Measurements from ENCODE around the gene CEPT1.

The CEPT1 gene

DNA sequence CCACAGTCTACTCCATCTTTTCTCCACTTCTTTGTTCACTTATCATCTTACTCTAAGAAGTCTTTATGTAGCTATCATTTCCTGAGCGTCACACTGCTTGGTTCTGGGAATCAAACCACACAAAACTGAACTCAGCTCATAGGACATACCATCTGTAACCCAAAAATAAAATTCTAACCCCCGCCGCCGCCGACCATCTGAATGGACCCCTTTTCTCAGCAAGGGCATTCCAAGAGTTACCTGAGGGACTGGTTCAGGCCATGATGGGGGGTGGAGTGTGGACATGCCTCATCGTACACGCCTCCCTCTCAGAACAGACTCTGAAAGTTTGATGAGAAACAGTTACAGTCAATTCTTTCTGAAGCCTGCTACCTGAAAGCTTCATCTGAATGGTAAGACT lies 74.9 kb downstream of the CEPT1 start:
- TF ChIP-seq FOXM1 (IDR thresholded peaks at IDR 0.05; ENCODE audit: borderline replicate concordance, low read depth) (no peak), NFIC (IDR thresholded peaks at IDR 0.05) (no peak), YY1 (IDR thresholded peaks at IDR 0.05; ENCODE audit: low read depth) (no peak), CREB1 (IDR thresholded peaks at IDR 0.05; ENCODE audit: low read depth) (no peak), EGR1 (IDR thresholded peaks at IDR 0.05) (no peak)
- TF ChIP-seq, protein P1, sequence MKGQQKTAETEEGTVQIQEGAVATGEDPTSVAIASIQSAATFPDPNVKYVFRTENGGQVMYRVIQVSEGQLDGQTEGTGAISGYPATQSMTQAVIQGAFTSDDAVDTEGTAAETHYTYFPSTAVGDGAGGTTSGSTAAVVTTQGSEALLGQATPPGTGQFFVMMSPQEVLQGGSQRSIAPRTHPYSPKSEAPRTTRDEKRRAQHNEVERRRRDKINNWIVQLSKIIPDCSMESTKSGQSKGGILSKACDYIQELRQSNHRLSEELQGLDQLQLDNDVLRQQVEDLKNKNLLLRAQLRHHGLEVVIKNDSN (IDR thresholded peaks at IDR 0.05): no peak

DNA sequence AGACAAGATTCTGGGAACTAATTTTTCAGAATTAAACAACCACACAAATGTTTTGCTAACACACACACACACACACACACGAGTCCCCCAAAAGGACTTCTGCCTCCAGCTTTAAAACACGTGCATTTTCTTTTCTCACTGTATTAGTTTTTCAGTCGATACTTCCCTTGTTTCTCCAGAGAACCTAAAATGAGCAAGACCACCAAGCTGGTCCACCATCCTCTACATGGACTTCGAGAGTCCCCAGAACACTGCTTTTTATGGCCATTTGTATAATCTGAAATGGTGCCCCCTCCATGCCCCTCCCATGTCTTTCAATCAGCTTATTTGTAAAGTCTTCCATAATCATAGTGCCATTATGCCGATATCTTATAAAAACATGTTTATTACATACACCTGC lies 76.7 kb downstream of the CEPT1 start:
- no peak for TF ChIP-seq ZBTB7A (IDR thresholded peaks at IDR 0.05; ENCODE audit: low read depth)
- TF ChIP-seq FOXM1 (IDR thresholded peaks at IDR 0.05; ENCODE audit: borderline replicate concordance, low read depth): no peak
- TF ChIP-seq EP300 (IDR thresholded peaks at IDR 0.05; ENCODE audit: borderline replicate concordance): no peak
- TF ChIP-seq NFIC (IDR thresholded peaks at IDR 0.05): no peak
- no peak for TF ChIP-seq RAD21 (IDR thresholded peaks at IDR 0.05; ENCODE audit: low read depth)
- no peak for TF ChIP-seq CREB1 (IDR thresholded peaks at IDR 0.05; ENCODE audit: low read depth)
- TF ChIP-seq, protein P2, sequence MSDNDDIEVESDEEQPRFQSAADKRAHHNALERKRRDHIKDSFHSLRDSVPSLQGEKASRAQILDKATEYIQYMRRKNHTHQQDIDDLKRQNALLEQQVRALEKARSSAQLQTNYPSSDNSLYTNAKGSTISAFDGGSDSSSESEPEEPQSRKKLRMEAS (IDR thresholded peaks at IDR 0.05): no peak
- TF ChIP-seq, protein P1 (IDR thresholded peaks at IDR 0.05): no peak
- TF ChIP-seq CEBPB (IDR thresholded peaks at IDR 0.05): no peak
- no peak for TF ChIP-seq YY1 (IDR thresholded peaks at IDR 0.05; ENCODE audit: low read depth)
- TF ChIP-seq, protein P3, sequence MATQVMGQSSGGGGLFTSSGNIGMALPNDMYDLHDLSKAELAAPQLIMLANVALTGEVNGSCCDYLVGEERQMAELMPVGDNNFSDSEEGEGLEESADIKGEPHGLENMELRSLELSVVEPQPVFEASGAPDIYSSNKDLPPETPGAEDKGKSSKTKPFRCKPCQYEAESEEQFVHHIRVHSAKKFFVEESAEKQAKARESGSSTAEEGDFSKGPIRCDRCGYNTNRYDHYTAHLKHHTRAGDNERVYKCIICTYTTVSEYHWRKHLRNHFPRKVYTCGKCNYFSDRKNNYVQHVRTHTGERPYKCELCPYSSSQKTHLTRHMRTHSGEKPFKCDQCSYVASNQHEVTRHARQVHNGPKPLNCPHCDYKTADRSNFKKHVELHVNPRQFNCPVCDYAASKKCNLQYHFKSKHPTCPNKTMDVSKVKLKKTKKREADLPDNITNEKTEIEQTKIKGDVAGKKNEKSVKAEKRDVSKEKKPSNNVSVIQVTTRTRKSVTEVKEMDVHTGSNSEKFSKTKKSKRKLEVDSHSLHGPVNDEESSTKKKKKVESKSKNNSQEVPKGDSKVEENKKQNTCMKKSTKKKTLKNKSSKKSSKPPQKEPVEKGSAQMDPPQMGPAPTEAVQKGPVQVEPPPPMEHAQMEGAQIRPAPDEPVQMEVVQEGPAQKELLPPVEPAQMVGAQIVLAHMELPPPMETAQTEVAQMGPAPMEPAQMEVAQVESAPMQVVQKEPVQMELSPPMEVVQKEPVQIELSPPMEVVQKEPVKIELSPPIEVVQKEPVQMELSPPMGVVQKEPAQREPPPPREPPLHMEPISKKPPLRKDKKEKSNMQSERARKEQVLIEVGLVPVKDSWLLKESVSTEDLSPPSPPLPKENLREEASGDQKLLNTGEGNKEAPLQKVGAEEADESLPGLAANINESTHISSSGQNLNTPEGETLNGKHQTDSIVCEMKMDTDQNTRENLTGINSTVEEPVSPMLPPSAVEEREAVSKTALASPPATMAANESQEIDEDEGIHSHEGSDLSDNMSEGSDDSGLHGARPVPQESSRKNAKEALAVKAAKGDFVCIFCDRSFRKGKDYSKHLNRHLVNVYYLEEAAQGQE (IDR thresholded peaks at IDR 0.05; ENCODE audit: low read depth): no peak
- no peak for TF ChIP-seq TEAD4 (IDR thresholded peaks at IDR 0.05)
- no peak for TF ChIP-seq EGR1 (IDR thresholded peaks at IDR 0.05)
- no peak for TF ChIP-seq TAF1 (IDR thresholded peaks at IDR 0.05; ENCODE audit: low read depth)
- TF ChIP-seq TCF12 (IDR thresholded peaks at IDR 0.05; ENCODE audit: low read depth): no peak

DNA sequence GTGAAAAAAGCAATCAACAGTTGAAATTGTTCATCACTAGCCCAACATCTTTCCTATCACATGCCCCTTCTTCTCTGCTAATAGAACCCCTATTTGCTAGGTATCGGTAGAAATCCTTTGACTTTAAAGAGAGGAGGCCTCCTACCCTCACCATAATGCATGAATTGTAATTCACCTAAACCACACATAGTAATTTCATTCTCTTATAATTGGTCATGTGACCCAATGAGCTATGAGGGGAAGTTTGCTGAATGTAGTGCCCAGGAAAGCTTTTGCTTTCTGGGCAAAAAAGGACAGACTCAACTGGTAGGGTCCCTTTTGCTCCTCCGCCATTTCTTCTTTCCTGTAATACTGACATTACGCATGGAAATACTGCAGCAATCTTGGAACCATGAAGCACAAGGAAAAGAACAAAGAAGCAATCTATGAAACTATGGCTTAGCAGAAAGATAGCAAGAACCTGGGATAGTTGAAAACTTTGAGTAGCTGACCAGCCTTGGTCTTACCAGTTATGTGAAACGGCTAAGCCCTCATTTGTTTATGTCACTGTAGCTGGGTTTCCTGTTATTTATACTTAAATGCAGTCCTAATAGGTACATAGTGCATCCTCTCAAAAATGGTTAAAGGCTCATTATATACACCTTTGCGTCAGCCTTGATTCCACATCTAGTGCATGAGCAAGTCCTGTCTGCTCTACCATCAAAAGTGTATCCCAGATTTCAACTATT lies 77.3 kb downstream of the CEPT1 start:
- no peak for TF ChIP-seq TCF12 (IDR thresholded peaks at IDR 0.05; ENCODE audit: low read depth)
- TF ChIP-seq FOXM1 (IDR thresholded peaks at IDR 0.05; ENCODE audit: borderline replicate concordance, low read depth): no peak
- TF ChIP-seq YY1 (IDR thresholded peaks at IDR 0.05; ENCODE audit: low read depth): no peak
- no peak for TF ChIP-seq CREB1 (IDR thresholded peaks at IDR 0.05; ENCODE audit: low read depth)
- TF ChIP-seq TEAD4 (IDR thresholded peaks at IDR 0.05): no peak
- TF ChIP-seq, protein P3 (IDR thresholded peaks at IDR 0.05; ENCODE audit: low read depth): no peak

DNA sequence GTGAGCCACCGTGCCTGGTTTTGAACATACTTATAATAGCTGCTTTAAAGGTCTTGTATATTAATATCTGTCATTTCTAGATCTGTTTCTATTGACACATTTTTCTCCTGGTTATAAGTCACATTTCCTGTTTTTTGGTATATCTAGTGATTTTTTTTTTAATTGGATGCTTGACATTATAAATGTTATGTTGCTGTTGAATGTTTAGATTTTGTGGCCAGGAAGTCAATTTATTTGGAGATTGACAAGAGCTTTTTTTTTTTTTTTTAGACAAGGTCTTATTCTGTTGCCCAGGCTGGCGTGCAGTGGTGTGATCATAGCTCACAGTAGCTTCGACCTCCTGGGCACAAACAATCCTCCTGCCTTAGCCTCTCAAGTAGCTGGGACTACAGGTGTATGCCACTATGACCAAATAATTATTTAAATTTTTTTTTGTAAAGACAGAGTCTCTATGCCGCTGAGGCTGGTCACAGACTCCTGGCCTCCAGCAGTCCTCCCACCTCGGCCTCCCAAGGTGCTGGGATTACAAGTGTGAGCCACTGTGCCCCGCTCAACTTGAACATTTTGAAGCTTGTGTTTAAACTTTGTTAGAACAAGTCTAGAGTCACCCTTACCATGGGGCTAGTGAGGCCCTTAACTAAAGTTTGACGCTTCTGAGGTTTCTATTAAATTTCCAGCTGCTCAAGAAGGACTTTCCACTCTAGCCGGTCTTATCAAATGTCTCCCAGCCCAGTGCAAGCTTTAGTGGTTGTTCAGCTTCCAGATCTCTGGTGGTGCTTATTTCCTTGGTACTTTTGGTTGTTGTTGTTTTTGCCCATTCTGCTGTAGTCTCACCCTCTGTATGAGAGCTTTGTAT lies 78.9 kb downstream of the CEPT1 start:
- TF ChIP-seq TAF1 (IDR thresholded peaks at IDR 0.05; ENCODE audit: low read depth) (no peak), CREB1 (IDR thresholded peaks at IDR 0.05; ENCODE audit: low read depth) (no peak), FOXM1 (IDR thresholded peaks at IDR 0.05; ENCODE audit: borderline replicate concordance, low read depth) (no peak), TCF12 (IDR thresholded peaks at IDR 0.05; ENCODE audit: low read depth) (no peak), EGR1 (IDR thresholded peaks at IDR 0.05) (no peak), NFIC (IDR thresholded peaks at IDR 0.05) (no peak), CEBPB (IDR thresholded peaks at IDR 0.05) (no peak), EP300 (IDR thresholded peaks at IDR 0.05; ENCODE audit: borderline replicate concordance) (no peak), ZBTB7A (IDR thresholded peaks at IDR 0.05; ENCODE audit: low read depth) (no peak), YY1 (IDR thresholded peaks at IDR 0.05; ENCODE audit: low read depth) (no peak), RAD21 (IDR thresholded peaks at IDR 0.05; ENCODE audit: low read depth) (no peak), TEAD4 (IDR thresholded peaks at IDR 0.05) (no peak)
- TF ChIP-seq, protein P3 (IDR thresholded peaks at IDR 0.05; ENCODE audit: low read depth): no peak
- TF ChIP-seq, protein P1 (IDR thresholded peaks at IDR 0.05): no peak
